Neural cell (in vitro differentiated cells): ENCODE data around the gene BTD. TPM values are rescaled to one million over a fixed set of nuclear protein-coding genes. Genes with fewer than 3 reads are reported as not detected.

ENCODE experiments used
- H2AFZ ChIP-seq: fragments of 200-600, 300-800 bp; sonication (generic), shearing (Covaris generic); 2 replicates; pipeline ENCODE4 v1.6.0; 2014; ENCODE audit warnings: low read depth, mild to moderate bottlenecking, antibody characterized with exemption, low read length, moderate library complexity
- H3F3A ChIP-seq: fragments of 200-600 bp; shearing (Covaris generic); 2 replicates; pipeline ENCODE4 v1.6.1; 2016; ENCODE audit warnings: mild to moderate bottlenecking, moderate library complexity, mixed read lengths, antibody characterized with exemption, low read length; ENCODE audit not compliant: insufficient read depth, poor library complexity, severe bottlenecking
- H3K27ac ChIP-seq: fragments of 200-600, 300-800 bp; sonication (generic), shearing (Covaris generic); 2 replicates; pipeline ENCODE4 v1.5.1; 2014; ENCODE audit warnings: mild to moderate bottlenecking, low read length, moderate library complexity
- H3K27me3 ChIP-seq: fragments of 300-800, 200-600 bp; sonication (generic), shearing (Covaris generic); 2 replicates; pipeline ENCODE4 v1.6.0; 2014; ENCODE audit warnings: mild to moderate bottlenecking, low read depth, low read length, moderate library complexity; ENCODE audit not compliant: insufficient read depth
- H3K36me3 ChIP-seq: fragments of 300-800, 200-600 bp; sonication (generic), shearing (Covaris generic); 2 replicates; pipeline ENCODE4 v1.5.1; 2014; ENCODE audit warnings: mild to moderate bottlenecking, antibody characterized with exemption, low read length, moderate library complexity; ENCODE audit not compliant: insufficient read depth
- H3K4me2 ChIP-seq: fragments of 300-800, 200-600 bp; sonication (generic), shearing (Covaris generic); 2 replicates; pipeline ENCODE4 v1.6.0; 2014; ENCODE audit warnings: mild to moderate bottlenecking, low read length
- H3K4me3 ChIP-seq: fragments of 300-800, 200-600 bp; sonication (generic), shearing (Covaris generic); 2 replicates; pipeline ENCODE4 v1.5.1; 2014; ENCODE audit warnings: mild to moderate bottlenecking, low read length, moderate library complexity
- H3K79me2 ChIP-seq: fragments of 200-600 bp; shearing (Covaris generic); replicated peaks from 2 replicates; pipeline ENCODE4 v1.6.0; 2014; ENCODE audit warnings: mild to moderate bottlenecking, low read length, moderate library complexity; ENCODE audit not compliant: insufficient read depth
- H3K9ac ChIP-seq: fragments of 300-800, 200-600 bp; sonication (generic), shearing (Covaris generic); 2 replicates; pipeline ENCODE4 v1.6.1; 2016; ENCODE audit warnings: mild to moderate bottlenecking, low read length, mixed read lengths
- H3K9me2 ChIP-seq: fragments of 200-600 bp; shearing (Covaris generic); 2 replicates; pipeline ENCODE4 v1.6.1; 2016; ENCODE audit warnings: mild to moderate bottlenecking, low read length, mixed read lengths; ENCODE audit not compliant: insufficient read depth
- H3K9me3 ChIP-seq: fragments of 200-600, 300-800 bp; sonication (generic), shearing (Covaris generic); 2 replicates; pipeline ENCODE4 v1.6.1; 2016; ENCODE audit warnings: mild to moderate bottlenecking, mixed run types, low read length, moderate library complexity, mixed read lengths
- H4K20me1 ChIP-seq: fragments of 200-600 bp; shearing (Covaris generic); 2 replicates; pipeline ENCODE4 v1.6.1; 2016; ENCODE audit warnings: mild to moderate bottlenecking, mixed run types; ENCODE audit not compliant: insufficient read depth
- EP300 ChIP-seq: fragments of 450-650 bp; conservative IDR thresholded peaks from 2 replicates; pipeline ENCODE4 v1.6.1; 2014; ENCODE audit warnings: antibody characterized with exemption, mild to moderate bottlenecking, moderate library complexity; ENCODE audit not compliant: poor library complexity, severe bottlenecking
- EZH2 ChIP-seq: fragments of 200-600, 300-800 bp; shearing (Covaris generic), sonication (generic); IDR thresholded peaks from 2 replicates; pipeline ENCODE4 v1.6.1; 2014; ENCODE audit warnings: antibody characterized with exemption, low read length, borderline replicate concordance, mild to moderate bottlenecking; ENCODE audit not compliant: insufficient read depth, poor library complexity, severe bottlenecking
- MXI1 ChIP-seq: fragments of 450-650 bp; conservative IDR thresholded peaks from 2 replicates; pipeline ENCODE4 v1.6.1; 2014; ENCODE audit warnings: antibody characterized with exemption, mild to moderate bottlenecking; ENCODE audit not compliant: poor library complexity, severe bottlenecking
- POLR2AphosphoS5 ChIP-seq: IDR thresholded peaks from 2 replicates; pipeline ENCODE4 v1.6.1; 2012
- RAD21 ChIP-seq: fragments of 450-650 bp; conservative IDR thresholded peaks from 2 replicates; pipeline ENCODE4 v1.6.1; 2014; ENCODE audit warnings: antibody characterized with exemption, mild to moderate bottlenecking, moderate library complexity
- SMC3 ChIP-seq: fragments of 450-650 bp; conservative IDR thresholded peaks from 2 replicates; pipeline ENCODE4 v1.6.1; 2014; ENCODE audit warnings: antibody characterized with exemption, mild to moderate bottlenecking, moderate library complexity; ENCODE audit not compliant: poor library complexity
- TAF1 ChIP-seq: IDR thresholded peaks from 2 replicates; pipeline ENCODE4 v1.6.1; 2012; ENCODE audit warnings: low read depth
- polyA plus RNA-seq: library from polyadenylated mRNA; depleted of rRNA; stranded (reverse); fragments of >200 nt; gene quantifications from 2 replicates; pipeline ENCODE4 v1.2.3, GENCODE V29; 2014
- TF ChIP-seq, protein P1 (sequence below): fragments of 450-650 bp; IDR thresholded peaks from 2 replicates; pipeline ENCODE4 v1.5.1; 2014; ENCODE audit warnings: antibody characterized with exemption, mild to moderate bottlenecking, moderate library complexity; ENCODE audit not compliant: poor library complexity, severe bottlenecking
- TF ChIP-seq, protein P2 (sequence below): IDR thresholded peaks from 2 replicates; pipeline ENCODE4 v1.6.1; 2012; ENCODE audit warnings: borderline replicate concordance

Gene BTD
- polyA plus RNA-seq, 1 donor from 2014 or later: 4.6 TPM

DNA sequence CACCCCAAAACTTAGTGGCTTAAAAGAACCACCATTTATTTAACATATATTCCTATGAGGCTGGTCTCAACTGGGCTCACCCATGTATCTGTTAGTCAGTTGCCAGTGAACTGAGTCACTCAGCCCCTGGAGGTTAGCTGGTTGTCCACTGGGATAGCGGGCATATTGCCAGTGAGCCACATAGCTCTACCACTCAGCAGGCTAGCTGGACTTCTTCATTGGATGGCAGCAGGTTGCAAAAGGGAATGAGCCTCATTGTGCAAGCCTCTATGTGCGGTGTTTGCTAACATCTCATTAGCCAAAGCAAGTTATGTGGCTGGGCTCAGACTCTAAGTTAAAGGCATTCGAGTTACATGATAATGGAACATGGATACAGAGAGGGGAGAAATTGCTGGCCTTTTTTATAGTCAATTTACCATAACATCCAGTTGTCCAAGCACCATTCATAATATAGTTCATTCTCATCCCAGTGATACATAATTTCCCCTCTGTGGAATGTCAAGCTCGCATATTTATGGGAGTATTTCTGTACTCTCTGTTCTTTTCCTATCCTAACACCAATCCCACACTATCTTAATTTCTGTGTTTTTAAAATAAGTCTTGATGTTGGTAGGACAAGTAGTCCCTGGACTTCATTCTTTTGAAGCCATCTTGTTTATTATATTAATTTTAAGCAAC, 8.7 kb downstream of the BTD start (continued):
- TF ChIP-seq, protein P1, sequence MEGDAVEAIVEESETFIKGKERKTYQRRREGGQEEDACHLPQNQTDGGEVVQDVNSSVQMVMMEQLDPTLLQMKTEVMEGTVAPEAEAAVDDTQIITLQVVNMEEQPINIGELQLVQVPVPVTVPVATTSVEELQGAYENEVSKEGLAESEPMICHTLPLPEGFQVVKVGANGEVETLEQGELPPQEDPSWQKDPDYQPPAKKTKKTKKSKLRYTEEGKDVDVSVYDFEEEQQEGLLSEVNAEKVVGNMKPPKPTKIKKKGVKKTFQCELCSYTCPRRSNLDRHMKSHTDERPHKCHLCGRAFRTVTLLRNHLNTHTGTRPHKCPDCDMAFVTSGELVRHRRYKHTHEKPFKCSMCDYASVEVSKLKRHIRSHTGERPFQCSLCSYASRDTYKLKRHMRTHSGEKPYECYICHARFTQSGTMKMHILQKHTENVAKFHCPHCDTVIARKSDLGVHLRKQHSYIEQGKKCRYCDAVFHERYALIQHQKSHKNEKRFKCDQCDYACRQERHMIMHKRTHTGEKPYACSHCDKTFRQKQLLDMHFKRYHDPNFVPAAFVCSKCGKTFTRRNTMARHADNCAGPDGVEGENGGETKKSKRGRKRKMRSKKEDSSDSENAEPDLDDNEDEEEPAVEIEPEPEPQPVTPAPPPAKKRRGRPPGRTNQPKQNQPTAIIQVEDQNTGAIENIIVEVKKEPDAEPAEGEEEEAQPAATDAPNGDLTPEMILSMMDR: no peak
- TF ChIP-seq EP300: no peak
- TF ChIP-seq SMC3: no peak
- no peak for TF ChIP-seq MXI1

DNA sequence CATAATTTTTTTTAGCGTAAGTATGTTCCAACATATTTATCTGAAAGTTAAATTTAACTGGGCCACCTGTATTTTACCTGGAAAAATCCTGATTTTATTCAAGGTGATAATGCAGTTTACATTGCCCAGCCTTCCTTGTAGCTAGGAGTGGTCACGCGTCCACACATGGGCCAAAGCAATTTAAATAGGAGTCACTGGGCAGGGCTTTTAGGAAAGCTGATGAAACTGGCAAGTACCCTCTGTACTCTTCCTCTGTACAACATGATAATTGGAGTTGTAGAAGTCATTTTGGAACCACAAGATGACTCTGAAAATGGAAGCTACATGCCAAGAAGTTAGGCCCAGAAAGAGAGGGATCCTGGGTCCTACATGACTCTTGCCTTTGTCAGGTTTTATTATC, 9.5 kb downstream of the BTD start:
- TF ChIP-seq, protein P2, sequence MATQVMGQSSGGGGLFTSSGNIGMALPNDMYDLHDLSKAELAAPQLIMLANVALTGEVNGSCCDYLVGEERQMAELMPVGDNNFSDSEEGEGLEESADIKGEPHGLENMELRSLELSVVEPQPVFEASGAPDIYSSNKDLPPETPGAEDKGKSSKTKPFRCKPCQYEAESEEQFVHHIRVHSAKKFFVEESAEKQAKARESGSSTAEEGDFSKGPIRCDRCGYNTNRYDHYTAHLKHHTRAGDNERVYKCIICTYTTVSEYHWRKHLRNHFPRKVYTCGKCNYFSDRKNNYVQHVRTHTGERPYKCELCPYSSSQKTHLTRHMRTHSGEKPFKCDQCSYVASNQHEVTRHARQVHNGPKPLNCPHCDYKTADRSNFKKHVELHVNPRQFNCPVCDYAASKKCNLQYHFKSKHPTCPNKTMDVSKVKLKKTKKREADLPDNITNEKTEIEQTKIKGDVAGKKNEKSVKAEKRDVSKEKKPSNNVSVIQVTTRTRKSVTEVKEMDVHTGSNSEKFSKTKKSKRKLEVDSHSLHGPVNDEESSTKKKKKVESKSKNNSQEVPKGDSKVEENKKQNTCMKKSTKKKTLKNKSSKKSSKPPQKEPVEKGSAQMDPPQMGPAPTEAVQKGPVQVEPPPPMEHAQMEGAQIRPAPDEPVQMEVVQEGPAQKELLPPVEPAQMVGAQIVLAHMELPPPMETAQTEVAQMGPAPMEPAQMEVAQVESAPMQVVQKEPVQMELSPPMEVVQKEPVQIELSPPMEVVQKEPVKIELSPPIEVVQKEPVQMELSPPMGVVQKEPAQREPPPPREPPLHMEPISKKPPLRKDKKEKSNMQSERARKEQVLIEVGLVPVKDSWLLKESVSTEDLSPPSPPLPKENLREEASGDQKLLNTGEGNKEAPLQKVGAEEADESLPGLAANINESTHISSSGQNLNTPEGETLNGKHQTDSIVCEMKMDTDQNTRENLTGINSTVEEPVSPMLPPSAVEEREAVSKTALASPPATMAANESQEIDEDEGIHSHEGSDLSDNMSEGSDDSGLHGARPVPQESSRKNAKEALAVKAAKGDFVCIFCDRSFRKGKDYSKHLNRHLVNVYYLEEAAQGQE: no peak
- TF ChIP-seq EP300 (no peak), TAF1 (no peak), RAD21 (no peak), POLR2AphosphoS5 (no peak), SMC3 (no peak), EZH2 (no peak), MXI1 (no peak)
- TF ChIP-seq, protein P1: no peak
- H3K9ac ChIP-seq: no peak overlapping the region
- no peak overlapping the region for H3K4me3 ChIP-seq
- H3K36me3 ChIP-seq: no peaks in the 10 kb centered on the region
- H3K27ac ChIP-seq: no peak overlapping the region
- no peaks in the 10 kb centered on the region for H3F3A ChIP-seq
- H3K9me2 ChIP-seq: no peaks in the 10 kb centered on the region
- H3K79me2 ChIP-seq: no peaks in the 10 kb centered on the region
- no peak overlapping the region for H2AFZ ChIP-seq
- no peaks in the 10 kb centered on the region for H3K27me3 ChIP-seq
- H3K4me2 ChIP-seq: no peak overlapping the region
- no peaks in the 10 kb centered on the region for H4K20me1 ChIP-seq
- H3K9me3 ChIP-seq: no peaks in the 10 kb centered on the region
